AG09319 (cell line): ENCODE measurements around the gene GNB2.

Source experiments
- DNase-seq: peaks from one replicate; pipeline ENCODE4 v3.0.0-alpha.2; 2010; ENCODE audit warnings: low read depth; ENCODE audit errors: extremely low read depth
- CTCF ChIP-seq: IDR thresholded peaks from 2 replicates; pipeline ENCODE4 v1.5.1; 2011; ENCODE audit warnings: low read depth, mild to moderate bottlenecking, inconsistent platforms, low read length, moderate library complexity

GNB2 gene

GRCh38 chr7:100676501-100677306 lies 3.2 kb downstream of the GNB2 start:
- TF ChIP-seq CTCF: no peak
- DNase-seq: no peak

- TF ChIP-seq CTCF: no peak
- no peak for DNase-seq
These were observed 4.0 kb downstream of the GNB2 start for GRCh38 chr7:100677308-100678267.

GRCh38 chr7:100678291-100678984 lies 4.9 kb downstream of the GNB2 start:
- no peak for DNase-seq
- no peak for TF ChIP-seq CTCF

- DNase-seq: no peak
- no peak for TF ChIP-seq CTCF
These were observed 5.8 kb downstream of the GNB2 start for GRCh38 chr7:100679129-100679926.

GRCh38 chr7:100679927-100680575 lies 6.5 kb downstream of the GNB2 start:
- no peak for TF ChIP-seq CTCF
- DNase-seq: no peak

- no peak for DNase-seq
- no peak for TF ChIP-seq CTCF
These were observed 7.2 kb downstream of the GNB2 start for GRCh38 chr7:100680576-100681271.
